Neuronal stem cell (in vitro differentiated cells): ENCODE data around the gene COA8.
A peak's percentile ranks its signal among the peaks of the same experiment; 100 is the strongest.

Experiments used
- DNase-seq: peaks from one replicate; pipeline ENCODE4 v3.0.0-alpha.2; 2013; ENCODE audit warnings: low spot score
- H2AFZ ChIP-seq: one replicate; pipeline ENCODE4 v1.6.1; 2013; ENCODE audit warnings: mild to moderate bottlenecking, low read length, inconsistent platforms
- H2AK5ac ChIP-seq: 2 replicates; pipeline ENCODE4 v1.6.1; 2013; ENCODE audit warnings: low read depth, mild to moderate bottlenecking, inconsistent platforms, low read length, moderate library complexity, mixed read lengths
- H2BK120ac ChIP-seq: 2 replicates; pipeline ENCODE4 v1.6.1; 2013; ENCODE audit warnings: low read depth, mild to moderate bottlenecking, inconsistent platforms, low read length, moderate library complexity, mixed read lengths
- H2BK12ac ChIP-seq: one replicate; pipeline ENCODE4 v1.6.1; 2013; ENCODE audit warnings: low read length, inconsistent platforms
- H2BK15ac ChIP-seq: 2 replicates; pipeline ENCODE4 v1.6.1; 2013; ENCODE audit warnings: mild to moderate bottlenecking, low read length, inconsistent platforms, mixed read lengths
- H2BK5ac ChIP-seq: one replicate; pipeline ENCODE4 v1.6.1; 2013; ENCODE audit warnings: inconsistent platforms, mild to moderate bottlenecking, low read length, moderate library complexity
- H3K14ac ChIP-seq: one replicate; pipeline ENCODE4 v1.6.1; 2013; ENCODE audit warnings: low read length, inconsistent platforms
- H3K18ac ChIP-seq: 2 replicates; pipeline ENCODE4 v1.6.1; 2013; ENCODE audit warnings: low read length, inconsistent platforms
- H3K23ac ChIP-seq: 2 replicates; pipeline ENCODE4 v1.6.1; 2013; ENCODE audit warnings: low read depth, mild to moderate bottlenecking, mixed read lengths, low read length, inconsistent platforms; ENCODE audit not compliant: poor library complexity
- H3K27ac ChIP-seq: replicated peaks from 3 replicates; pipeline ENCODE4 v1.5.1; 2013; ENCODE audit warnings: low read length, inconsistent platforms
- H3K27me3 ChIP-seq, 3 experiments: 2 replicates each; pipeline ENCODE4 v1.6.1; 2013; ENCODE audit warnings: low read length in 3 of 3, mild to moderate bottlenecking in 2 of 3, inconsistent platforms in 1 of 3, low read depth in 1 of 3, mixed read lengths in 1 of 3, moderate library complexity in 1 of 3; ENCODE audit not compliant: control insufficient read depth in 3 of 3, insufficient read depth in 3 of 3
- H3K36me3 ChIP-seq, 2 donors: replicated peaks in 1 of 2; 2 replicates each; pipeline ENCODE4 v1.6.1; 2013; ENCODE audit warnings: low read length in 2 of 2; ENCODE audit not compliant: control insufficient read depth in 2 of 2, insufficient read depth in 2 of 2
- H3K4ac ChIP-seq: 2 replicates; pipeline ENCODE4 v1.6.1; 2013; ENCODE audit warnings: inconsistent platforms, mild to moderate bottlenecking, low read length, moderate library complexity
- H3K4me1 ChIP-seq, 2 donors: 1 replicate in 1 of 2; 2 replicates in 1 of 2; pipeline ENCODE4 v1.6.1; 2013; ENCODE audit warnings: low read length in 2 of 2, low read depth in 1 of 2; ENCODE audit not compliant: control insufficient read depth in 2 of 2, insufficient read depth in 1 of 2
- H3K4me2 ChIP-seq: one replicate; pipeline ENCODE4 v1.6.1; 2013; ENCODE audit warnings: mild to moderate bottlenecking, low read length, inconsistent platforms; ENCODE audit not compliant: insufficient read depth, poor library complexity, severe bottlenecking
- H3K4me3 ChIP-seq, 2 donors: 2 replicates each; pipeline ENCODE4 v1.5.1; 2013; ENCODE audit warnings: low read length in 2 of 2, mild to moderate bottlenecking in 2 of 2, inconsistent platforms in 1 of 2, moderate library complexity in 1 of 2
- H3K79me1 ChIP-seq: one replicate; pipeline ENCODE4 v1.6.1; 2013; ENCODE audit warnings: low read depth, mild to moderate bottlenecking, inconsistent platforms, low read length, moderate library complexity
- H3K9ac ChIP-seq: one replicate; pipeline ENCODE4 v1.6.1; 2013; ENCODE audit warnings: mild to moderate bottlenecking, low read depth, low read length, inconsistent platforms; ENCODE audit not compliant: poor library complexity
- H3K9me3 ChIP-seq, 2 donors: replicated peaks in 1 of 2; 2 replicates each; pipeline versions ENCODE3 to v1.6.1; 2013; ENCODE audit warnings: low read length in 2 of 2, mild to moderate bottlenecking in 2 of 2, inconsistent platforms in 1 of 2, low read depth in 1 of 2, mixed read lengths in 1 of 2, moderate library complexity in 1 of 2; ENCODE audit not compliant: control insufficient read depth in 2 of 2, insufficient read depth in 1 of 2
- H4K8ac ChIP-seq: one replicate; pipeline ENCODE4 v1.6.1; 2013; ENCODE audit warnings: low read depth, mild to moderate bottlenecking, inconsistent platforms, low read length, moderate library complexity
- H4K91ac ChIP-seq: one replicate; pipeline ENCODE4 v1.6.1; 2013; ENCODE audit warnings: low read length, low read depth, mild to moderate bottlenecking, inconsistent platforms; ENCODE audit not compliant: poor library complexity
- WGBS, 2 donors: extraction: QIAGEN DNeasy Blood & Tissue Kit; methylation state at CpG; one replicate each; pipeline ENCODE4 v1.1.7; 2013; ENCODE audit warnings: missing lambda C conversion rate in 2 of 2, mixed read lengths in 1 of 2; ENCODE audit not compliant: insufficient read length in 2 of 2, insufficient replicate concordance in 1 of 2; ENCODE audit errors: extremely low coverage in 2 of 2; 5-methylcytosine and 5-hydroxymethylcytosine counted together

Gene COA8

GRCh38 chr14:103521438-103521950 lies 41.3 kb upstream of the COA8 start:
- no peak for DNase-seq
- WGBS, 2 donors, result no CpG with 5 or more reads among the region's 77 CpGs
- Histone ChIP-seq H3K23ac (peak overlapping the region; percentile 91), H3K9ac (peak overlapping the region; percentile 97), H3K9me3 (no peaks in the 10 kb centered on the region), H3K27me3 (peaks cover 0 to 18% (median 2%) of the 10 kb centered on the region in 3 experiments), H3K79me1 (peaks cover 13% of the 10 kb centered on the region), H3K36me3 (peaks cover 13 to 27% of the 10 kb centered on the region in 2 donors), H2AK5ac (peak overlapping the region; percentile 96), H3K4ac (no peak overlapping the region), H2BK5ac (peak overlapping the region; percentile 87), H3K4me3 (peak overlapping the region; percentile 98 to 100), H2BK12ac (peak overlapping the region; percentile 90), H3K14ac (peak overlapping the region; percentile 99), H3K18ac (peak overlapping the region; percentile 98), H3K27ac (no peak overlapping the region), H2AFZ (no peak overlapping the region), H2BK120ac (peak overlapping the region; percentile 91), H4K8ac (no peak overlapping the region), H3K4me2 (peak overlapping the region; percentile 75), H4K91ac (no peak overlapping the region), H3K4me1 (peaks cover 22 to 62% of the 10 kb centered on the region in 2 donors), H2BK15ac (peak overlapping the region; percentile 45)

GRCh38 chr14:103521951-103522563 lies 40.7 kb upstream of the COA8 start:
- Histone ChIP-seq H3K23ac (peak overlapping the region; percentile 91), H4K8ac (no peak overlapping the region), H2BK12ac (peak overlapping the region; percentile 93), H2BK120ac (peak overlapping the region; percentile 91), H3K4me3 (peak overlapping the region; percentile 98 to 100), H3K79me1 (peaks cover 13% of the 10 kb centered on the region), H4K91ac (no peak overlapping the region), H2AK5ac (peak overlapping the region; percentile 96), H3K9ac (peak overlapping the region; percentile 97), H2AFZ (no peak overlapping the region), H3K36me3 (peaks cover 13 to 27% of the 10 kb centered on the region in 2 donors), H3K18ac (peak overlapping the region; percentile 98), H2BK5ac (peak overlapping the region; percentile 87), H3K27me3 (peaks cover 0 to 18% (median 2%) of the 10 kb centered on the region in 3 experiments), H3K14ac (peak overlapping the region; percentile 99), H2BK15ac (peak overlapping the region; percentile 45), H3K4me1 (peaks cover 22 to 57% of the 10 kb centered on the region in 2 donors), H3K4ac (no peak overlapping the region), H3K4me2 (peak overlapping the region; percentile 75), H3K9me3 (no peaks in the 10 kb centered on the region), H3K27ac (no peak overlapping the region)
- DNase-seq, result no peak
- no CpG with 5 or more reads among the region's 74 CpGs for WGBS, 2 donors

- H3K27me3 ChIP-seq, result peaks cover 0 to 18% (median 2%) of the 10 kb centered on the region in 3 experiments
- H2AK5ac ChIP-seq, result peak within 1 kb of the TSS; percentile 96
- peak within 1 kb of the TSS; percentile 87 for H2BK5ac ChIP-seq
- H3K9me3 ChIP-seq, result no peaks in the 10 kb centered on the region
- H3K27ac ChIP-seq, result no peak within 1 kb of the TSS
- H3K23ac ChIP-seq, result peak within 1 kb of the TSS; percentile 91
- peak within 1 kb of the TSS; percentile 93 for H2AFZ ChIP-seq
- peak within 1 kb of the TSS; percentile 99 for H3K14ac ChIP-seq
- peak within 1 kb of the TSS; percentile 81 for H2BK15ac ChIP-seq
- peak within 1 kb of the TSS; percentile 98 for H3K18ac ChIP-seq
- peak within 1 kb of the TSS; percentile 98 to 100 for H3K4me3 ChIP-seq
- no peak within 1 kb of the TSS for H4K91ac ChIP-seq
- peak within 1 kb of the TSS; percentile 93 for H2BK12ac ChIP-seq
- H2BK120ac ChIP-seq, result peak within 1 kb of the TSS; percentile 91
- no peak within 1 kb of the TSS for H4K8ac ChIP-seq
- peaks cover 22 to 53% of the 10 kb centered on the region in 2 donors for H3K4me1 ChIP-seq
- H3K4me2 ChIP-seq, result peak within 1 kb of the TSS; percentile 94
- H3K79me1 ChIP-seq, result peaks cover 13% of the 10 kb centered on the region
- H3K4ac ChIP-seq, result no peak within 1 kb of the TSS
- H3K9ac ChIP-seq, result peak within 1 kb of the TSS; percentile 97
- H3K36me3 ChIP-seq, result peaks cover 13 to 27% of the 10 kb centered on the region in 2 donors
- DNase-seq, result peak; percentile 74
- WGBS, 2 donors, result no CpG with 5 or more reads among the region's 107 CpGs
Observed at GRCh38 chr14:103522649-103523574, 39.8 kb upstream of the COA8 start, which contains the start of gene CKB. TSS of gene CKB (minus strand) at chr14:103522830. CDS start at chr14:103522493, 337 bp downstream.
